Measurements from ENCODE around the gene TAX1BP1.

Gene TAX1BP1

DNA sequence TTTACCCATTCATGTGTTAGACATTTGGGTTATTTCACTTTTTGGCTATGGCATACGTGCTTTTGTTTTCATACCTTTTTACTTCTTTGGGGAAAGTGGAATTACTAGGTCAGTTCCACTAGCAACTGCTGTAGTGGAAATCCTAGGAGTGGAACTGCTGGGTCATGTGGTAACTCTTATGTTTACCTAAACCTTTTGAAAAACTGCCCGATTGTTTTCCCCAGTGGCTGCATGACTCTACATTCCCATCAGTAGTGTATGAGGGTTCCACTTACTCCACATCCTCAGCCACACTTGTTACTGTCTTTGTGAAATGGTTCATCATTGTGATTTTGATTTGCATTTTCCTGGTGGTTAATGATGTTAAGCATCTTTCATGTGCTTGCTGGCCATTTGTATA, 82.3 kb downstream of the TAX1BP1 start:
- peaks cover 11 to 13% of the 10 kb centered on the region in 2 donors for H3K36me3 ChIP-seq (ENCODE audit: control insufficient read depth in 1 of 2, insufficient read depth in 2 of 2, low read length in 2 of 2)
- no peaks in the 10 kb centered on the region for H3K27me3 ChIP-seq (ENCODE audit: low read depth, low read length)
- H3K27ac ChIP-seq (ENCODE audit: low read length), result no peak overlapping the region
- no peaks in the 10 kb centered on the region for H3K9me3 ChIP-seq (ENCODE audit: control insufficient read depth in 1 of 2, low read length in 2 of 2)
- H3K4me3 ChIP-seq (ENCODE audit: low read depth in 1 of 2, low read length in 2 of 2), result no peak overlapping the region
- H3K4me1 ChIP-seq (ENCODE audit: control insufficient read depth in 1 of 2, insufficient read depth in 2 of 2, low read length in 2 of 2), result no peaks in the 10 kb centered on the region

DNA sequence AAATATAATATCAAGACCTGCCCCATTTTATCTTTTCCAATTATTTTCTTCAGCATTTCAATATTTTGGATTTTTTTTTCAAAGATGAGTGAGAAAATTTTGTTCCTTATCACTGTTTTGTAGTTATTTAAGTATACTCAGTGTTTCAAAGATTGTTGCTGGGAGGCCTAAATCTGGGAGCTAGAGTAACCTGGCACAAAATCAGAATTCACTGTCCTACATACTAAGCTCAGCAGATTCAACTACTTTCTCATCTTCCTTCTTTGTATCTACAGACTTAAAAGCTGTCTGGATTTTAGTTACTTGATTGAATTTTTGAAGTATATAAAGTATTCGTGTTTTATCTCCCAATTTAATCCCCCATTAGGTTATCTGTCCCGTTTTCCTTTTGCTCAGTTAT, 85.9 kb downstream of the TAX1BP1 start:
- no peak overlapping the region for H3K27ac ChIP-seq (ENCODE audit: low read length)
- no peaks in the 10 kb centered on the region for H3K9me3 ChIP-seq (ENCODE audit: control insufficient read depth in 1 of 2, low read length in 2 of 2)
- no peaks in the 10 kb centered on the region for H3K4me1 ChIP-seq (ENCODE audit: control insufficient read depth in 1 of 2, insufficient read depth in 2 of 2, low read length in 2 of 2)
- H3K4me3 ChIP-seq (ENCODE audit: low read depth in 1 of 2, low read length in 2 of 2), result no peak overlapping the region
- no peaks in the 10 kb centered on the region for H3K27me3 ChIP-seq (ENCODE audit: low read depth, low read length)
- H3K36me3 ChIP-seq (ENCODE audit: control insufficient read depth in 1 of 2, insufficient read depth in 2 of 2, low read length in 2 of 2), result peaks cover 7 to 18% of the 10 kb centered on the region in 2 donors

- H3K27me3 ChIP-seq (ENCODE audit: low read depth, low read length), result no peaks in the 10 kb centered on the region
- no peak overlapping the region for H3K4me3 ChIP-seq (ENCODE audit: low read depth in 1 of 2, low read length in 2 of 2)
- H3K36me3 ChIP-seq (ENCODE audit: control insufficient read depth in 1 of 2, insufficient read depth in 2 of 2, low read length in 2 of 2), result peaks cover 11 to 18% of the 10 kb centered on the region in 2 donors
- no peak overlapping the region for H3K27ac ChIP-seq (ENCODE audit: low read length)
- H3K9me3 ChIP-seq (ENCODE audit: control insufficient read depth in 1 of 2, low read length in 2 of 2), result no peaks in the 10 kb centered on the region
- H3K4me1 ChIP-seq (ENCODE audit: control insufficient read depth in 1 of 2, insufficient read depth in 2 of 2, low read length in 2 of 2), result no peaks in the 10 kb centered on the region
These were observed 86.4 kb downstream of the TAX1BP1 start for GRCh38 chr7:27826357-27826756.

DNA sequence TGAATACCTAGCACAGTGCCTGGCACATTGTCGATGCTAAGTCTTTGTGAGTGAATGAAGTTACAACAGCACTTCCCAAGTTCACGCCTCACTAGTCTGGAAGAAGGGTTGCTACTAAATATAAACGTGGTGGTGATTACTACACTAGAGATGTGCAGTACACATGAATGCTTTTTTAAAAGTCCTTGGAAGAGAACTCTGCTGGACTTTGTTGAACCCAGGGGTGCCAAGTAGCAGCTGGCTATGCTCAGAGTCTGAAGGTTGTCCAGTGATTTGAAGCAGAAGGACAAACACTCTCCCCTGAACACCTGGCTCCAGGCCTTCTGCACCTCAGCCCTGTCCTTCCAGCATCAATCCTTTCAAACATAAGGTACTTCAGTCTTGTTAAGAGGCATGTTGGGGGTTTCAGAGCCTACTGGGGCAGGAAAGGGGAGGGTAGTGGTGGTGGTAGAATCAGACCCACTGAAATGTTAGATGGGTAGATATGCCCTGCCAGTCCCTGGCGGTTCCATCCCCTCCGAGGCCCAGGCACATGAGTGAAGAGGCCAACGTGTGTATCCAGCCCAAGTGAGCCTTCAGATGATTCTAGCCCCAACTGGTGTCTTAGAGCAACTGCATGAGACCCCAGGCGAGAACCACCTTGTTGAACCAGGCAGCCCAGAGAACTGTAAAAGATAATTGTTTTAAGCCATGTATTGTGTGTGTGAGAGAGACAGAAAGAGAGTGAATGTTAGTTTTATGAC, 94.4 kb downstream of the TAX1BP1 start:
- H3K27ac ChIP-seq (ENCODE audit: low read length), result no peak overlapping the region
- no peak overlapping the region for H3K4me3 ChIP-seq (ENCODE audit: low read depth in 1 of 2, low read length in 2 of 2)
- H3K9me3 ChIP-seq (ENCODE audit: control insufficient read depth in 1 of 2, low read length in 2 of 2), result no peaks in the 10 kb centered on the region
- H3K27me3 ChIP-seq (ENCODE audit: low read depth, low read length), result no peaks in the 10 kb centered on the region
- H3K36me3 ChIP-seq (ENCODE audit: control insufficient read depth in 1 of 2, insufficient read depth in 2 of 2, low read length in 2 of 2), result peaks cover 13 to 18% of the 10 kb centered on the region in 2 donors
- peaks cover 0 to 6% of the 10 kb centered on the region in 2 donors for H3K4me1 ChIP-seq (ENCODE audit: control insufficient read depth in 1 of 2, insufficient read depth in 2 of 2, low read length in 2 of 2)

GRCh38 chr7:27835376-27835775, 95.4 kb downstream of the TAX1BP1 start:
- H3K4me1 ChIP-seq (ENCODE audit: control insufficient read depth in 1 of 2, insufficient read depth in 2 of 2, low read length in 2 of 2), result peaks cover 0 to 6% of the 10 kb centered on the region in 2 donors
- H3K9me3 ChIP-seq (ENCODE audit: control insufficient read depth in 1 of 2, low read length in 2 of 2), result no peaks in the 10 kb centered on the region
- no peaks in the 10 kb centered on the region for H3K27me3 ChIP-seq (ENCODE audit: low read depth, low read length)
- H3K4me3 ChIP-seq (ENCODE audit: low read depth in 1 of 2, low read length in 2 of 2), result no peak overlapping the region
- peaks cover 12 to 25% of the 10 kb centered on the region in 2 donors for H3K36me3 ChIP-seq (ENCODE audit: control insufficient read depth in 1 of 2, insufficient read depth in 2 of 2, low read length in 2 of 2)
- no peak overlapping the region for H3K27ac ChIP-seq (ENCODE audit: low read length)

GRCh38 chr7:27836536-27836935, 96.6 kb downstream of the TAX1BP1 start:
- Histone ChIP-seq H3K9me3 (ENCODE audit: control insufficient read depth in 1 of 2, low read length in 2 of 2) (no peaks in the 10 kb centered on the region), H3K4me3 (ENCODE audit: low read depth in 1 of 2, low read length in 2 of 2) (no peak overlapping the region), H3K36me3 (ENCODE audit: control insufficient read depth in 1 of 2, insufficient read depth in 2 of 2, low read length in 2 of 2) (peaks cover 12 to 27% of the 10 kb centered on the region in 2 donors), H3K27me3 (ENCODE audit: low read depth, low read length) (no peaks in the 10 kb centered on the region), H3K27ac (ENCODE audit: low read length) (no peak overlapping the region), H3K4me1 (ENCODE audit: control insufficient read depth in 1 of 2, insufficient read depth in 2 of 2, low read length in 2 of 2) (peaks cover 0 to 6% of the 10 kb centered on the region in 2 donors)

- Histone ChIP-seq H3K9me3 (ENCODE audit: control insufficient read depth in 1 of 2, low read length in 2 of 2) (no peaks in the 10 kb centered on the region), H3K27me3 (ENCODE audit: low read depth, low read length) (no peaks in the 10 kb centered on the region), H3K36me3 (ENCODE audit: control insufficient read depth in 1 of 2, insufficient read depth in 2 of 2, low read length in 2 of 2) (peaks cover 5 to 19% of the 10 kb centered on the region in 2 donors), H3K27ac (ENCODE audit: low read length) (no peak overlapping the region), H3K4me1 (ENCODE audit: control insufficient read depth in 1 of 2, insufficient read depth in 2 of 2, low read length in 2 of 2) (peaks cover 0 to 8% of the 10 kb centered on the region in 2 donors), H3K4me3 (ENCODE audit: low read depth in 1 of 2, low read length in 2 of 2) (no peak overlapping the region)
These were observed 99.1 kb downstream of the TAX1BP1 start for GRCh38 chr7:27839099-27839498.

- H3K9me3 ChIP-seq (ENCODE audit: control insufficient read depth in 1 of 2, low read length in 2 of 2), result no peaks in the 10 kb centered on the region
- no peak overlapping the region for H3K27ac ChIP-seq (ENCODE audit: low read length)
- peaks cover 0 to 4% of the 10 kb centered on the region in 2 donors for H3K4me1 ChIP-seq (ENCODE audit: control insufficient read depth in 1 of 2, insufficient read depth in 2 of 2, low read length in 2 of 2)
- H3K27me3 ChIP-seq (ENCODE audit: low read depth, low read length), result no peaks in the 10 kb centered on the region
- no peak overlapping the region for H3K4me3 ChIP-seq (ENCODE audit: low read depth in 1 of 2, low read length in 2 of 2)
- peaks cover 5 to 19% of the 10 kb centered on the region in 2 donors for H3K36me3 ChIP-seq (ENCODE audit: control insufficient read depth in 1 of 2, insufficient read depth in 2 of 2, low read length in 2 of 2)
These were observed 100.4 kb downstream of the TAX1BP1 start for GRCh38 chr7:27840313-27840712.

GRCh38 chr7:27840760-27841364, 100.9 kb downstream of the TAX1BP1 start:
- Histone ChIP-seq H3K4me1 (ENCODE audit: control insufficient read depth in 1 of 2, insufficient read depth in 2 of 2, low read length in 2 of 2) (peaks cover 0 to 4% of the 10 kb centered on the region in 2 donors), H3K27ac (ENCODE audit: low read length) (no peak overlapping the region), H3K27me3 (ENCODE audit: low read depth, low read length) (no peaks in the 10 kb centered on the region), H3K4me3 (ENCODE audit: low read depth in 1 of 2, low read length in 2 of 2) (no peak overlapping the region), H3K36me3 (ENCODE audit: control insufficient read depth in 1 of 2, insufficient read depth in 2 of 2, low read length in 2 of 2) (peaks cover 5 to 19% of the 10 kb centered on the region in 2 donors), H3K9me3 (ENCODE audit: control insufficient read depth in 1 of 2, low read length in 2 of 2) (no peaks in the 10 kb centered on the region)

DNA sequence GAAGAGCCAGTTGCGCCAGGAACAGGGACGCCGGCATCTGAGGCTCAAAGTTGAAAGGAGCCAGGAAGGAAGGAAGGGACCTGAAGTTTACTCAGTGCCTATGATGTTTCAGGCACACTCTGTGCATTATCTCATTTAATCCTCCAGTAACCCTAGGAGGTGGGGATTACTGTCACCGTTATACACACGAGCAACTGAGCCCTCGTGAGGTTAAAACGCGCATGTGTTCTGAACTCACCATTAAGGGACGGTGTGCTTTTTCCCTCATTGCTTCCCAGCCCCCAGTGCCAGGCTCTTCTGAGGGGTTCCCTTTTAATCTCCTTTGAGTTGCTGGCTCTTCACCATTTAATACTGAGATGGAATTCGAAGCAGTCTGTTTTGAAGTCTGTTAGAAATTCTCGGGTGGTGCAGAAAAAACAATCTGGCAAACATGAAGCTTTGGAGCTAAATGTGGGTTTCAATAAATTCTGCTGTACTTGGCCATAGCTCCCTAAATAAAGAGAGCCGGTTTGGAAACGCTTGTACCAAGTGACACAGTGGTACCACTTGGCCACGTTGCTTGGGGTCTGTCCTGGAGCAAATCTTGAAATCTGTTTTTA, 102.2 kb downstream of the TAX1BP1 start:
- peaks cover 0 to 4% of the 10 kb centered on the region in 2 donors for H3K4me1 ChIP-seq (ENCODE audit: control insufficient read depth in 1 of 2, insufficient read depth in 2 of 2, low read length in 2 of 2)
- H3K27ac ChIP-seq (ENCODE audit: low read length), result no peak overlapping the region
- no peaks in the 10 kb centered on the region for H3K27me3 ChIP-seq (ENCODE audit: low read depth, low read length)
- H3K9me3 ChIP-seq (ENCODE audit: control insufficient read depth in 1 of 2, low read length in 2 of 2), result no peaks in the 10 kb centered on the region
- H3K36me3 ChIP-seq (ENCODE audit: control insufficient read depth in 1 of 2, insufficient read depth in 2 of 2, low read length in 2 of 2), result peaks cover 5 to 19% of the 10 kb centered on the region in 2 donors
- no peak overlapping the region for H3K4me3 ChIP-seq (ENCODE audit: low read depth in 1 of 2, low read length in 2 of 2)

DNA sequence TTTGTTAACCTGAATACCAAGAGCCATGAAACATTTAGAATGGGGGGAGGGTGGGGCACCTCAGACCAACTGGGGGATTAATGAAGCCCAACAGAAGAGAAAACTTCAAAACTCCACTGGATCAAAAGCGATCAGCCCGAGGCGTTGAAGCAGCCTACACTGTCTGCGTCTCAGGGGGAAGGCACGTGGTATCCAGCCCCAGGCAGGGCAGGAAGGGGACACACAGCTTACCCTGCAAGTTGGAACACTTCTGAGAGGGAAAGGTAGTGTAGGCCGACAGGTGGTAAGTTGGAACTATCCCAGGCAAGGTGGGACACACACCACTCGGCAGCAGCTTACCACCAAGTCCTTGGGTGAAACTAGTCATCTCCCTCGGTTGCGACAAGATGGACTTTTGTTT, 102.9 kb downstream of the TAX1BP1 start:
- Histone ChIP-seq H3K9me3 (ENCODE audit: control insufficient read depth in 1 of 2, low read length in 2 of 2) (no peaks in the 10 kb centered on the region), H3K27ac (ENCODE audit: low read length) (no peak overlapping the region), H3K27me3 (ENCODE audit: low read depth, low read length) (no peaks in the 10 kb centered on the region), H3K4me1 (ENCODE audit: control insufficient read depth in 1 of 2, insufficient read depth in 2 of 2, low read length in 2 of 2) (peaks cover 0 to 4% of the 10 kb centered on the region in 2 donors), H3K36me3 (ENCODE audit: control insufficient read depth in 1 of 2, insufficient read depth in 2 of 2, low read length in 2 of 2) (peaks cover 5 to 19% of the 10 kb centered on the region in 2 donors), H3K4me3 (ENCODE audit: low read depth in 1 of 2, low read length in 2 of 2) (no peak overlapping the region)

Data from muscle layer of duodenum (tissue), 2 donors.